RCC 7860 (cell line): ENCODE results near the gene RHAG.
"Not testable (repeated sequence)": the region's sequence is repeated elsewhere in the genome, so short reads cannot be mapped to it uniquely, and the experiment has no call there.

Source experiments
- DNase-seq: peaks from one replicate; pipeline ENCODE4 v3.0.0-alpha.2; 2015; ENCODE audit warnings: low spot score
- FAIRE-seq: peaks from 2 replicates; lab custom pipeline; 2012; peaks lifted over from hg19 to GRCh38; lab: Jason Lieb, UNC

The RHAG gene

GRCh38 chr6:49636713-49637349, at the start of gene RHAG:
Gene RHAG, minus strand, starts transcription at chr6:49636839. Its CDS starts 27 bp downstream, at chr6:49636812.
- no peak for FAIRE-seq
- DNase-seq, result no peak

- DNase-seq (no peak), FAIRE-seq (no peak)
Measured at GRCh38 chr6:49676671-49677281, 40.1 kb upstream of the RHAG start.

DNA sequence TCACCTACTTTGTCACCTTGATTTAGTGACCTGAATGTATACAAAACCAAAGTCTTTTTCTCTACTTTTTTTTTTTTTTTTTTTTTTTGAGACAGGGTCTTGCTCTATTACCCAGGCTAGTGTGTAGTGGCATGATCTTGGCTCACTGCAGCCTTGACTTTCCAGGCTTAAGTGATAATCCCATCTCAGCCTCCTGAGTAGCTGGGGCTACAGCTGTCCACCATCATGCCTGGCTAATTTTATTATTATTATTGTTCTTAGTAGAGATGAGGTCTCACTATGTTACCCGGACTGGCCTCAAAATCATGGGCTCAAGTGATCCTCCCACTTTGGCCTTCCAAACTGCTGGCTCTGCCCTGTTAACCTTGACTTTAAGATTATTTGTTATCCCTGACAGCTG, 39.2 kb upstream of the RHAG start:
- DNase-seq, result no peak
- FAIRE-seq, result no peak

DNA sequence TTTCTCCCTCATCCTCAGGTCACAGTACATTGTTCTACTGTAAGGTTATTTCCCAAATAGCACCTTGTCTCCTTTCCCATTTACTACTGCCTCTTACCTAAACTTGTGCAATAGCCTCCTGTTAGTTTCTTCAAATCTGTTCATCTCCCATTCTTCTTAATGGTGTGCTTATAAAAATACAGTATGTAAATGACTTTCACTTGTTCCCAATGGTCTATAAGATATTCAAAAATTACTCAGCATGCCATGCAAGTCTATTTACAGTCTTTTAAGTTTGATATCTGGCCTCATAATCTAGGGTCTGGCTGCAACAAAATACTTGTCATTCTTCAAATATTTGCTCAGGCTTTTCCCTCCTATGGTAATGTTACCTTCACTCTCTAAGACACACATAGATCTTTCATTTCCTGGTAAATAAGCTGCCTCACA, 31.5 kb upstream of the RHAG start:
- no peak for DNase-seq
- no peak for FAIRE-seq

GRCh38 chr6:49666930-49667757, 30.5 kb upstream of the RHAG start:
- no peak for DNase-seq
- no peak for FAIRE-seq

DNA sequence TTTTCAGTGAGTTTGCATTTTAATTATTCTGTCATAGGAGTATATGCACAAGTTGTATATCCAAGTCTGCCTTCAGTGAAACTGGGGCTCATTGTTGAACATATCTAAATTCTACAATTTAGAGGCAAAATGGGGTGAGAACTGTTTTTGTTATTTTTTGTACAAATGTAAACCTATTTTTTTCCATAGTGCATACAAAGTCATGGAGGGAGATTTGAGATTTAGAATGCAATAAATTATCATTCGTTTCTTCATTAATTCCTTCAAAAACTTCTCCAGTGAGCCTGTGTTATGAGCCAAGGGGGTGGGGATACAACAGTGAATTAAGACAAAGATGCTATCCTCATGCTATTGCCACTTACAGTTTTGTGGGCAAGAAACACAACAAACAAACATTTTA, 29.8 kb upstream of the RHAG start:
- DNase-seq, result no peak
- no peak for FAIRE-seq

DNA sequence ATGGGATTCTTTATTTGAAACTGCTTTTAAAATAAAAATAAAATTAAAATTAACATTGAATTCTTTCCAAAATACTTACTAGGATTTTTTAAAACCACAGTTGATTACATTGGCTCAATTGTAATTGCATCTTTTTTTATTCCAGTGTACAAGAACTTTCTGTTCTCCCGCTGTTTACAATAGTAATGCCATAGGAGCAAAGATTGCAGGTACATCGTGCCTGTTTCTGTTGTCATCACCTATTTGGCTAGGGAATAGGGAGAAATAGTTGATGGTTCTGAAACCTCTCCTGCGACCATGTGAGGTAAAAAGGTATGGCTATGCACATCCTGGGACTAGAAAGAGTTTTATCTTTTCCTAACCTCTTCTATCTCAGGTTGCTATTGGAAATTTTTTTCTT, 28.2 kb upstream of the RHAG start:
- DNase-seq, result no peak
- FAIRE-seq, result no peak

GRCh38 chr6:49664054-49664453, 27.4 kb upstream of the RHAG start:
- not testable (repeated sequence) for FAIRE-seq, DNase-seq

GRCh38 chr6:49662892-49663261, 26.2 kb upstream of the RHAG start:
- no peak for FAIRE-seq
- DNase-seq, result no peak

GRCh38 chr6:49662231-49662891, 25.7 kb upstream of the RHAG start:
- FAIRE-seq (no peak), DNase-seq (no peak)

GRCh38 chr6:49653942-49654341, 17.3 kb upstream of the RHAG start:
- no peak for FAIRE-seq
- no peak for DNase-seq

DNA sequence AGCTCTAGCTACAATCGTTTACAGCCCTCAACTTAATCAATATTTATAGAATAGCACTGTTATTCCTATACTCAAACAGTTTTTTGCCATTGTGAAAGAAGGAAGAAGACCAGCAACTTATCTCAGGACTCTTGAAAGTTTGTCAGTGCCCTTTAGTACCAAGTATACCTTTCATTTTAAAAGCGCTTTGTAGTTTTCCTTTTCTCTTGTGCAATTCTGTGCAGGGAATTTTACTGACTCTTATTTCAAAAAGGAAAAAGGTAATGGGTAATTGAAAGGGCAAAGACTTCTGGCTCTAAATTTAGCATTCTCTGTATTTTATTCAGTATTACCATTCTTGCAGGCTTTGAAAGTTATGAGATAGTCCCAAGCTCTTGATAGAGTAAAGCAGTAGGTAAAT, 16.8 kb upstream of the RHAG start:
- FAIRE-seq, result no peak

DNA sequence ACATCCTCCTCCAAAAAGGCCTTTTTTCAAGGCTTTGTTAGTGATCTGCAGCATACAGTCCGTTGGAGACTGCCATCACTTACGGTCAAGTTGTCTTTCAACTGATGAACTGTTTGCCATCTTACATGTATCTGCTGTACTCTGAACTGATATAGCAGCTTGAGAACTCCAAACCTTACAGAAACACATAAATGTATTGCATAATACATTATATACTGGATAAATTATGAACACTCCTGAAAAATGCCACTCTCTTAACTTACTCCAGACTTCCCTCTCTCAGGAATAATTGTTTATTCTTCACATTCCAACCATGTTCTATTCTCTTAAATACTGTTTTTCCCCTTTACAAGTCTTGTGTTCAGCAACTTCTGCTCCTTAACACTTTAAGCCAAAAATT, 14.6 kb upstream of the RHAG start:
- no peak for DNase-seq
- FAIRE-seq, result no peak

More for the DNA sequence above, 16.8 kb upstream of the RHAG start:
- no peak for DNase-seq

GRCh38 chr6:49649988-49650387, 13.3 kb upstream of the RHAG start:
- FAIRE-seq (no peak), DNase-seq (no peak)

- FAIRE-seq, result no peak
- no peak for DNase-seq
Measured at GRCh38 chr6:49648036-49648435, 11.4 kb upstream of the RHAG start.

DNA sequence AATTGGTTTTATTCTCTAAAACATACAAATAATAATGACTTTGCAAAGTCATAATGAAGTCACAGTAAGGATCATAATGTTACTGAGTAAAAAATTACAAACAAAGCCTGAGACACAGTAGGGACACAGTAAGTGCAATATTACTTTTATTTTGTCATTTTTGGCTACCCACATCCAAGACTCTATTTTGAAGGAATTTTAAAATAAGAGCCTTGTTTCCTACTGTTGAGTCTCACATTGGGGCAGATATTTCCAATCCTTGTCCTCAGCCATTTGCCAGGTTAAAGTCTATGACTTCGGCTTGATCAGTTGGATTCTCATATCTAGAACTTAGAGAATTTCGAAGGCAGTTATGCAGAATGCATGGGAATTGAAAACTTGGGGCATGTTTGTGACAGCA, 10.8 kb upstream of the RHAG start:
- DNase-seq, result no peak
- no peak for FAIRE-seq

- FAIRE-seq (no peak), DNase-seq (no peak)
Measured at GRCh38 chr6:49646942-49647341, 10.3 kb upstream of the RHAG start.

GRCh38 chr6:49646130-49646824, 9.6 kb upstream of the RHAG start:
- FAIRE-seq, result no peak

GRCh38 chr6:49645139-49645538, 8.5 kb upstream of the RHAG start:
- no peak for DNase-seq
- no peak for FAIRE-seq

More at GRCh38 chr6:49646130-49646824, 9.6 kb upstream of the RHAG start:
- DNase-seq, result no peak

DNA sequence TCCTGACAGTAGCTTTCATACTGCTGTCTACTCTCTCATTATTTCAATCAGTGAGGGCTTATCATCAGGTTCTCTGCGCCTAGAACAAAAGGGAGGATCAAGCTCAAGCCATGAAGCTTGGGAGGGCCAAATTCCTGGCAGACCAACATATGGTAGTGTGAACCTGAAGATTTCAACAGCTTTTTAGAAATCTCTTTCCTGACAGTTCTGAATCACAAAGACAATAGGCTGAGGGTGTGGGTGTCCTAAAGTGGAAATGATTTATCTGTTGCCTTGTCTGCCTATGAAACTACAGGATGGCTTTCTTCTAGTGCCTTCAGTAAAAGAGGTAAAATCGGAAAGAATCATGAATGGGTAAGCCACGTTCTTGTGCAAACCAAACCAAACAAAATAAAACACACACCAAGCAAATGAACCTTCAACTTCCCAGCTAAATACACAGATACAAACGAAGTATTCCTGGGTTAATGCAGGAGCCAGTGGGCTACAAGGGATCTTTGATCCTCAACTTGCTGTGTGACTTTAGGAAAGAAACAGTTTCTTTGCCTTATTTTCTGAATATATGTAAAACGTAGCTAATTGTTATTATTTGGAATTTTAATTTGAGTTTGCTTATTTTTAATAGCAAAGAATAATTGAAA, 2.7 kb upstream of the RHAG start:
- FAIRE-seq, result no peak
- DNase-seq, result no peak
